GM19328 (cell line): ENCODE results near the gene NBPF4.
"Not testable (repeated sequence)": the region's sequence is repeated elsewhere in the genome, so short reads cannot be mapped to it uniquely, and the experiment has no call there.

Experiments used
- ATAC-seq: cut with Tn5 transposase; IDR thresholded peaks from one replicate; pipeline ENCODE4 v1.9.1; 2021; ENCODE audit warnings: mild to moderate bottlenecking, moderate library complexity; ENCODE audit not compliant: unreplicated experiment

NBPF4 gene

GRCh38 chr1:108243976-108244375 lies at the start of gene NBPF4:
Gene NBPF4, minus strand, starts transcription at chr1:108244076. Its CDS starts 315 bp downstream, at chr1:108243761.
- not testable (repeated sequence) for ATAC-seq

DNA sequence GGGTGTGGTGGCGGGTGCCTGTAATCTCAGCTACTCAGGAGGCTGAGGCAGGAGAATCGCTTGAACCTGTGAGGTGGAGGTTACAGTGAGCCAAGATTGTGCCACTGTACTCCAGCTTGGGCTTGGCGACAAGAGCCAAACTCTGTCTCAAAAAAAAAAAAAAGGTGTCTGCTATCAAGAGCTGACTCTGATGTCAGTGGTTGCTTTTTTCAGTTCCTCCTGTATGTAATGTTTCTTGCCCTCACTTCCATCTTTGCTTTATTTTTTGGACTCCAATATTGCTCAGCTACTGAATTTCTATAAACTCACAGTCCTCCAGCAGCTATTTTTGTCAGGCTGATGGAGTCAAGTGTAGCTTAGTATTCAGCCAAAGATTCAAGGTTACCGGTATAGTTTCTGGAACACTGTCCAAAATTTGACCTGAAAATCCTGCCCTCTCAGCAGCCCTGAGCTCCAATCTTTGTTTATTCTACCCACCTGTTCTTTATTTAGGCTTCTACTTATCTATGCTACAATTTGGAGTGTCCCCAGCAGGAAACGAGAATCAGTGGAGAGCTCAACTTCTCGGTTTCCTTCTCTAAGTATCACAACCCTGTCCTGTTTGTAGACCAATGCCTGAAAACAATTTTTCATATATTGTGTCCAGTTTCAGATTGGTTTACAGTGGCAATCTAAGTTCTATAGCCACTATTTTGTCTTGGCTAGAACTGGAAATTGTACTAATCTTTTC lies 38.8 kb upstream of the NBPF4 start:
- peak; percentile 58 for ATAC-seq

- ATAC-seq, result peak; percentile 60
Observed at GRCh38 chr1:108272485-108273327, 28.8 kb upstream of the NBPF4 start.

- ATAC-seq, result not testable (repeated sequence)
Observed at GRCh38 chr1:108267097-108267496, 23.2 kb upstream of the NBPF4 start.

- ATAC-seq, result not testable (repeated sequence)
Observed at GRCh38 chr1:108261967-108262366, 18.1 kb upstream of the NBPF4 start.

DNA sequence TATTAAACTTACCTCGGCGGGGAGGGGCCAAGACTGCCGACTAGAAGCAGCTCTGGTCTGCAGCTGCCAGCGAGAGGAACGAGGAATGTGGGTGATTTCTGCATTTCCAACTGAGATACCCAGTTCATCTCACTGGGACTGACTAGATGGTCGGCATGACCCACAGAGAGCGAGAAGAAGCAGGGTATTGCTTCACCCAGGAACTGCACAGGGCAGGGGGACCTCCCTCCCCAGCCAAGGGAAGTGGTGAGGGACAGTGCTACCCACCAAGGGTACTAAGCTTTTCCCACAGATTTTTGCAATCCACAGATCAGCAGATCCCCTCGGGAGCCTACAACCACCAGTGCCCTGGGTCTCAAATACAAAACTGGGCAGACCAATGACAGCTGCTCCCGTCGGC lies 17.6 kb upstream of the NBPF4 start:
- ATAC-seq, result not testable (repeated sequence)

DNA sequence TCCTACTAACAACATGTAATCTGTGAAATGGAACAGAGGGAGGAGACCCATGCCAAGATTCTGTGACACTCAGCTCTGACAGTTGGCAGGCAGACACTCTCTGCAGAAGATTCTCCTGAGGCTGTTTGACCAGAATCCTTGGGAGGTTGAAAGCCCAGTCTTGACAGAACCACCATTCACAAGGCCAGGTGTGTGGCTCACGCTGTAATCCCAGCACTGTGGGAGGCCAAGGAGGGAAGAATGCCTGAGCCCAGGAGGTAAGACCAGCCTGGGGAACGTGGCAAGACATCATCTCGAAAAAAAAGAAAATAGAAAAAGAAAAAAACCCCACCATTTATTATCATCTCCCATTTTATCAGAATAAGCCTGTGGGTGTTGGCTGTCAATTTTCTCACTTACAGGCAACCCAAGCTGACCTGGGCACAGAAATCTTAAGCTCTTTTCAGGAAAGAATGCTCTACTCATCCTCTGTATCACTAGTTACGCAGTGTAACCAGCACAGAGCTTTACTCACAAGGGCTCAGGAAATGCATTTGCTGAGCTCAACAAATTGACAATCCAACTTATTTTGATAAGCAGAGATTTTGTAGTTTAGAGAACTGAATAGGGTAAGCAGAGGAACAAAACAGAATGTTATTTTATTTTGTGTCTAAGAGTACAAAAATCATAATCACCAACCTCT lies 16.8 kb upstream of the NBPF4 start:
- ATAC-seq, result not testable (repeated sequence)

DNA sequence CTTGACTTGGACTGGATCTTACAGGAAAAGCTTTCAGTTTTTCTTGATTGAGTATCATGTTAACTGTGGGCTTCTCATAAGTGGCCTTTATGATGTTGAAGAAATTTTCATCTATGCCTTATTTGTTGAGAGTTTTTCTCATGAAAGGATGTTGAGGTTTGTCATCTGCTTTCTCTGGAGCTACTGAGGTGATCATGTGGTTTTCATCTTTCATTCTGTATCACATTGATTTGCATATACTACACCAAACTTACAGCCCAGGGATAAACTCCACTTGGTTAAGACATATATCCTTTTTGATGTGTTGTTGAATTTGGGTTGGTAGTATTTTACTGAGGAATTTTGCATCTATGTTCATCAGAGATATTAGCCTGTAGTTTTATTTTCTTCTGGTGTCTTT lies 11.6 kb upstream of the NBPF4 start:
- ATAC-seq, result peak; percentile 70

GRCh38 chr1:108239426-108239825 lies 4.5 kb downstream of the NBPF4 start:
- not testable (repeated sequence) for ATAC-seq

GRCh38 chr1:108235308-108235707 lies 8.6 kb downstream of the NBPF4 start:
- ATAC-seq, result not testable (repeated sequence)

GRCh38 chr1:108232183-108232582 lies 11.7 kb downstream of the NBPF4 start:
- ATAC-seq, result not testable (repeated sequence)

DNA sequence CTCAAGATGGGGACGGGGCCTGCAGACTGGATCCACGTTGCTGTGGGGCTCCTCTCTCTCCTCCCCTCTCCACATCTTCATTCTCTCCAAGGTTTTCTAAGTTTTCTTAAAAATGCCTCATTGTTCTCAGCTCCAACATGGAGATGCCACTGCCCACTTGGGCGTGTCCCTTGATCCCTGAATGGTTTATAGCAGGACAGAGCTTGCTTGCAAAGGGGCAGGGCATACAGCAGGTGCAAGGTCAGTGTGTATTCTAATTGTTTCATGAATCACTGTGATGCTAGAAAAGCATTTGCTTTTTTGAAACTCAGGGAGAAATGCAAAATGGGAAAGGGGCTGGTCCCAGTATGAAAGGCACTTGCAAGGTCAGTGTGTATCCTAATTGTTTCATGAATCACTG lies 13.9 kb downstream of the NBPF4 start:
- ATAC-seq, result not testable (repeated sequence)

- not testable (repeated sequence) for ATAC-seq
Observed at GRCh38 chr1:108227772-108228171, 16.1 kb downstream of the NBPF4 start.

DNA sequence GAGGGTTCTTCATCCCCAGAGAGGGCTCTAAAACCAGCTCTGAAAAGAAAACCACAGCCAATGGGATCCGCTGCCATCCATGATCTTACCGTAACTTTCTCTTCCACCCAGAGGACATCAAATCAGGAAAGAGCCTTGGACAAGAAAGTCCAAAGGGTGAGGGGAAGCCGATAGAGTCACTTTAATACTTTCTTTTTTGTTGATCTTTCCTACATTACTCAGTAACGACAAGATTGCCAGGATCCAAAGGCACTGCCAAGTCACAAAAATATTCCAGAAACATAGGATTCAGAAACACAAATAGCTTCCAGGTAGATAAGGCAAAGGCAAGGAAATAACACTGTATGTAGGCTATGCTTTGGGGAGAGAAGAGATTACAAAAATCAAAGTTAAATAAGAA lies 17.0 kb downstream of the NBPF4 start:
- ATAC-seq, result not testable (repeated sequence)

GRCh38 chr1:108223226-108223625 lies 20.6 kb downstream of the NBPF4 start:
- not testable (repeated sequence) for ATAC-seq

- not testable (repeated sequence) for ATAC-seq
Observed at GRCh38 chr1:108217515-108218174, 26.2 kb downstream of the NBPF4 start.

DNA sequence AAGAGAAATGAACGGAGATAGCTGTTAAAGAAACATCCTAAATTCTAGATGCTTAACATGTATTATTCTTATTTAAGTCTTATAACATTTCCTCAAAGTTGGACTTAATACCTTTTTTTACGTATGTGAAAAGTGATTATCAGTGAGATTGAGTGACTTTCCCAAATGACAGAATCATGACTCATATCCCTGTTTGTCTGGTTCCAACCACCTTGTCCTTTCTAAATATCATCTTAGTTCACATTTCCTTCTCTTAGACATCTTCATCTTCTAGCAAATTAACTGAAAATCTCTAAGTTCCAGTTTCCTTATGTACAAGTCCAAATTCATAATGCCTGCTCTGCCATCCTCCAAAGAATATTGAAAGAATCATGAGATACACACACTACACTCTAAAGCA lies 26.9 kb downstream of the NBPF4 start:
- ATAC-seq, result not testable (repeated sequence)

GRCh38 chr1:108216028-108216890 lies 27.6 kb downstream of the NBPF4 start:
- ATAC-seq, result not testable (repeated sequence)

GRCh38 chr1:108214641-108215465 lies 29.0 kb downstream of the NBPF4 start:
- ATAC-seq, result not testable (repeated sequence)
